HG02884 (cell line): ENCODE results near the gene BPTF.
"Not testable (repeated sequence)": the region's sequence is repeated elsewhere in the genome, so short reads cannot be mapped to it uniquely, and the experiment has no call there.

ENCODE experiments used
- ATAC-seq: cut with Tn5 transposase; IDR thresholded peaks from one replicate; pipeline ENCODE4 v1.9.1; 2021; ENCODE audit warnings: mild to moderate bottlenecking, moderate library complexity; ENCODE audit not compliant: unreplicated experiment

The BPTF gene

DNA sequence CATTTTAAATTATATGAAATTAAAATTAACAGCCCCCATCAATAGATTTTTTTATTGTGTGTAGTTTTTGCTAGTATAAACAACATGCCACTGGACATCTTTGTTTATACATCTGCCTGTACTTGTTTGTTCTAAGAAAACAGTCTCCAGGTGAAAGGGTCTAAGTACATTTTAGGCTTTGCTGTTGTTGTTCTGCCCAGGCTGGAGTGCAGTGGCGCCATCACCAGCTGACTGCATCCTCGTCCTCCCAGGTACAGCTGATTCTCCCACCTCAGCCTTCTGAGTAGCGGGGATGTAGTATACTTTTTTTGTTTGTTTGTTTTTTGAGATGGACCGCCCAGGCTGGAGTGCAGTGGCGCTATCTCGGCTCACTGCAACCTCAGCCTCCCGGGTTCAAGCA, 145.5 kb downstream of the BPTF start:
- no peak for ATAC-seq

DNA sequence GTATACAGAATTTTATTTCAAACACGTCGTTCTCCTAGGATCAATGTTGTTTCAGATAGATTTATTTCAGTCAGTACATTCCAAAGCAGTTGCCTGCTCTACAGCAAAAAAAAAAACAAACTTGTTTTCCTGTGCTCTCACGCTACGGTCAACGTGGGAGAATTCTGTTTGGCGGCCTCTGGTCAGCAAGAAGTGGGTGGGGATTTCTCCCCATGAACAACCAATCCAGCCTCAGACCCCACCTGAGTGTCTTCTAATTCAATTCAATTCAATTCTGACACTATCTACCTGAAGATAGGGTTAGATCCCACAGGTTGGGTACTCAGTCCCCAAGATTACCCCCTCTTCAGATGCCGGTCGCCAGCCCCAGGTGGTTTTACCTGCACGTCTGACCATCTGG, 148.9 kb downstream of the BPTF start:
- no peak for ATAC-seq

- no peak for ATAC-seq
Observed at GRCh38 chr17:67974598-67975066, 149.3 kb downstream of the BPTF start.

GRCh38 chr17:67976306-67976705, 151.0 kb downstream of the BPTF start:
- ATAC-seq, result not testable (repeated sequence)

GRCh38 chr17:67980456-67980855, 155.2 kb downstream of the BPTF start:
- no peak for ATAC-seq

DNA sequence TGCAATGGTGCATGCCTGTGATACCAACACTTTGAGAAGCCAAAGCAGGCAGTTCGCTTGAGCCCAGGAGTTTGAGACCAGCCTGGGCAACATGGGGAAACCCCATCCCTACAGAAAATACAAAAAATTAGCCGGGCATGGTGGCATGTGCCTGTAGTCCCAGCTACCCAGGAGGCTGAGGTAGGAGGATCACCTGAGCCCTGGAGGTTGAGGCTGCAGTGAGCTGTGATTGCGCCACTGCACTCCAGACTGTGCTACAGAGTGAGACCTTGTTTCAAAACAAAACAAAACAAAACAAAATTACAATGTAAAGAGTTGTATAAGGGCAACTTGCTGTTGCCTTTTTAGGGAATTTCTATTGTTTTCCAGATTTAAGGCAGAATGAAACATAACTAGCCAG, 155.6 kb downstream of the BPTF start:
- ATAC-seq, result not testable (repeated sequence)

GRCh38 chr17:67982034-67982640, 156.8 kb downstream of the BPTF start:
- ATAC-seq, result no peak

GRCh38 chr17:67982686-67983382, 157.5 kb downstream of the BPTF start:
- ATAC-seq, result no peak

GRCh38 chr17:67983383-67983688, 158.0 kb downstream of the BPTF start:
- no peak for ATAC-seq

- ATAC-seq, result no peak
Observed at GRCh38 chr17:67990909-67991308, 165.6 kb downstream of the BPTF start.

DNA sequence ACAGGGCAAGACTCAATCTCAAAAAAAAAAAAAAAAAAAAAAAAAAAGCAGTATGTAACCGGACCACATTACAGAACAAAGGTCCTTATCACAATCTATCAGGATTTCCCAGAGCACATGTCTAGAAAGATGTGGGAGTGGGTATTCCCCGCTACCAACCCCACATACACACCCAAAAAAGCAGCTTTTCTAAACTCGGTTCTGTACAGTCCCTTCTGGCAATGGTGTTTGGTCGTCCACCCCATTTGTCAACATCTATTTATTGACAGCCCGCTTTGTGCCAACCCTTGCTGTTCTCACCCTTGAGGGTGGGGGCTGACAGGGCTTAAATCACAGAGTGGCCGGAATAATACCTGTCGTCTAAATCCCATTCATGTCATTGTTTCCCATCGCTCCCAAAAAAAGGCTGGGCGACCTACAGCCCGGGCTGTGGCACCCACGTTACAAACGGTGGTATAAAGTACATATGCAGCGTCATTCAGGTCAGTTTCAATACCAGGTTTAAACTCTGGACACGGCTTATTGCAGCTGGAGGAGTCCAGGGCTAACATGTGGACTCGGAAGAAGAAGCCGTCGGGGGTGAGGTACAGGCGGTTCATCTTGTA, 167.3 kb downstream of the BPTF start:
- peak; percentile 32 for ATAC-seq

- ATAC-seq, result peak; percentile 65
Observed at GRCh38 chr17:67993153-67993997, 168.1 kb downstream of the BPTF start.

DNA sequence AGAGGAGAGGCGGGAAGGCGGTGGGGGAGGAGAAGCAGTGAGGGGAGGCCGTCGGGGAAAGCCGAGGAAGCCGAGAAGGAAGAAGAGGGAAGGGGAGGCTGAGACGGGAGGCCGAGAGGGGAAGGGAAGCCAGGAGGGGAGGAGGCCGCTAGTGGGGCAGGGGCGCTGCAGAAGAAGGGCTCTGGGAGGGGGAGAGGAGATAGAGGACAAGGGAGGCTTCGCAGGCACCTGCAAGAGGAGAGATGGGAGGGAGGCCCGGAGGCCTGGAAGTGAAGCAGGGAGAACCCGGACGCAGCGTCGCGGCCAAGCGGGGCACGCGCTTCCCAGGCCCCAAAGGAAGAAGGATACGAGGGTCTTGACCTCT, 168.7 kb downstream of the BPTF start:
- ATAC-seq, result no peak

GRCh38 chr17:67994817-67995569, 169.7 kb downstream of the BPTF start:
- no peak for ATAC-seq

DNA sequence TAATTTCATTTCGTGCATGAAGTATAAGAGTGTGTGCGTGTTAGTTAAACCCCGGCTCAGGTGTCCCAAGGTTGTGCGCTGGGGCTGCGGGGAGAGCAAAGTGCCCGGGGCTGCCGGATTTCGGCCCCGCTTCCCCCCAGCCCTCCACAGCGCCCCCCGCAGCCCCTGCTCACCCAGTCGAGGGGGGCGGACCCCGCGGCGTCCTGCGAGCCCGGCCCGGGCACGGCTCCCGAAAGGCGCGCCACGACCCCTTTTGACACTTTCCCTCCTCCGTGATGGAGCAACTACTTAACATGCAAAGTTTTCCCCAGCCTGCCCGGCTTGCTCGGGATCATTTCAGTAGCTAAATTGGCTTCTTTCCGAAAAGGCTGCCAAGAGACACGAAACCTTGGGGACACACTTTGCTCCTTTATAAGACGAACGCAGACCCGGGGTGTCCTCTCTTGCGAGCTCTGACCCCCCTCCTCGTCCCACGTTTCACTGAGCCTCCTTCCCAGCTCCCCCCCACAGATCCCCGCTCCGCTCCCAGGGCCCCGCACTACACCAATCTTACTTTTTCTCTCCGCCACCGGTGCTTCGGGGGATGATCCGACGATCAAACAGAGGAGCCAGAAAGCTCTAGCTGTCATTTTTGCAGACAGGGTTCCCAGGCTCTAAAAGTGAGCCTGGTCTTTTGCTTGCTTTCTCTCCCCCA, 170.4 kb downstream of the BPTF start:
- no peak for ATAC-seq

GRCh38 chr17:67996301-67997171, 171.2 kb downstream of the BPTF start, which contains the start of gene C17orf58:
TSS of gene C17orf58 (minus strand) at chr17:67996469. CDS start at chr17:67996198, 271 bp downstream.
- ATAC-seq, result not testable (repeated sequence)

DNA sequence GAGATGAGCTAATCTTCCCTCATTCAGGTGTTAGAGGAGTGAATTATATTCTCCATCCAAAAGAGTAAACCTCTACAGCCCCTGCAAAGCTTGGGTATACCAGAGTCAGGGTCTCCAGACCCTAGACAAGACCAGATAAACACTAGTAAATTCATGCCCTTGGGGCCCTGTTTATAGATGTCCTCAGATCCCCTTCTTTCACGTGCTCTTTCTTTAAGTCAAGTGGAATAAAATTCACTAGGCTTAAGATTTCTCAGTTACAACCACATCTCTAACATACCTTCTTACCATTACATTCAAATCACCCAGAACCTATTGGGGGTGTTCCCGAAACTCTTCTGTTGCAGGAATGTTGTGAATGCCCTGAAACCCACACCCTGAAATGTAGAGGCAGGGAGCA, 173.2 kb downstream of the BPTF start:
- ATAC-seq, result no peak

DNA sequence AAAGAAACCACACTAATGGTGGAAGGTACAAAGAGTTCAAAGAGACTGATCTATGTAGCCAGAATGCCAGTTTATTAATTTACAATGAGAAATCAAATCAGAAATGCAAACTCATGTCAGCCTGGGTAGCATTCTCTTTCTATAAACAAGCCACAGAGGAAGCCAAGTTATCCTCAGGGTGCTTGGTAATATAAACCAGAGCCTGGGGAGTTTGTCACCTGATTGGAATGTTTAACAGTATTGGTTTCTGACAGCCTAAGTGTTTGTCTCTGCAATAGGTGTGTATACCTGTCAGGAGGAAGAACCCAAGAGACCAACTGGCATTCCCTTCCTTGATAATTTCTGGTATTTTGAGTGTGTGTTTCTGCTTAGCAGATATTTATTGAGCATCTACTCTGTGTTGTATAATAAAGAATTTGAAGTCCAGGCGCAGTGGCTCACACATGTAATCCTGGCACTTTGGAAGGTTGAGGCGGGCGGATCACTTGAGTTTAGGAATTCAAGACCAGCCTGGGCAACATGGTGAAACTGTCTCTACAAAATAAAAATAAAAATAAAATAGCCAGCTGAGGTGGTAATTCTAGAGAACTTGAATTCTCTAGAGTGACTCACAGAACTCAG, 174.1 kb downstream of the BPTF start:
- no peak for ATAC-seq

- ATAC-seq, result no peak
Observed at GRCh38 chr17:68004201-68004600, 178.9 kb downstream of the BPTF start.
